Measurements from ENCODE around the gene GRIPAP1. TPM values are rescaled to one million over a fixed set of nuclear protein-coding genes. Genes with fewer than 3 reads are reported as not detected.
A peak's percentile ranks its signal among the peaks of the same experiment; 100 is the strongest.

GRIPAP1 gene
- total and polyA plus RNA-seq, 2 of the 13 experiments (the other 11 are each of a cell fraction or from before 2014, with no cell fraction given): 16.1 to 22.6 TPM

- TF ChIP-seq ZBTB10 (CRISPR knock-in tag; IDR thresholded peaks at IDR 0.05; ENCODE audit: borderline replicate concordance): no peak
- TF ChIP-seq NR1H2 (CRISPR knock-in tag; IDR thresholded peaks at IDR 0.05; ENCODE audit: borderline replicate concordance, low read depth): no peak
- no peak for TF ChIP-seq ZNF207 (IDR thresholded peaks at IDR 0.05; ENCODE audit: borderline replicate concordance)
- TF ChIP-seq ZNF317 (CRISPR knock-in tag; IDR thresholded peaks at IDR 0.05): no peak
- TF ChIP-seq ZNF577 (CRISPR knock-in tag; IDR thresholded peaks at IDR 0.05; ENCODE audit: borderline replicate concordance, low read depth): no peak
- TF ChIP-seq POLR2G (IDR thresholded peaks at IDR 0.05; ENCODE audit: low read depth, low read length): peak; percentile 66
- no peak for TF ChIP-seq ZNF431 (CRISPR knock-in tag; IDR thresholded peaks at IDR 0.05; ENCODE audit: borderline replicate concordance, low read depth)
- 0 out of 2 replicates have a peak, but pooled peaks have one; percentile 39 for TF ChIP-seq ZNF263 (CRISPR knock-in tag; IDR thresholded peaks at IDR 0.05)
- TF ChIP-seq MYC (CRISPR knock-in tag; IDR thresholded peaks at IDR 0.05; ENCODE audit: borderline replicate concordance): 0 out of 2 replicates have a peak, but pooled peaks have one; percentile 21
- TF ChIP-seq RARG (CRISPR knock-in tag; IDR thresholded peaks at IDR 0.05; ENCODE audit: low read depth): no peak
- no peak for TF ChIP-seq ZNF235 (CRISPR knock-in tag; IDR thresholded peaks at IDR 0.05; ENCODE audit: borderline replicate concordance)
- no peak for TF ChIP-seq ZFYVE20 (CRISPR knock-in tag; IDR thresholded peaks at IDR 0.05; ENCODE audit: borderline replicate concordance, low read depth)
- TF ChIP-seq SALL1 (CRISPR knock-in tag; IDR thresholded peaks at IDR 0.05): peak; percentile 45
- no peak for TF ChIP-seq ATF3 (CRISPR knock-in tag; IDR thresholded peaks at IDR 0.05)
- TF ChIP-seq ZNF609 (CRISPR knock-in tag; IDR thresholded peaks at IDR 0.05; ENCODE audit: borderline replicate concordance): no peak
- peak; percentile 86 for TF ChIP-seq PATZ1 (CRISPR knock-in tag; IDR thresholded peaks at IDR 0.05)
Observed at GRCh38 chrX:49002091-49002935, at the start of gene GRIPAP1 (continued).
